HepG2 (cell line): ENCODE results near the gene RNF168. TPM values are rescaled to one million over a fixed set of nuclear protein-coding genes. Genes with fewer than 3 reads are reported as not detected.

Source experiments
- CBX2 ChIP-seq, 2 experiments: fragments of 200-600 bp in 1 of 2; sonication (generic); formaldehyde crosslinking in 1 of 2; IDR thresholded peaks; 2 replicates each; pipeline versions ENCODE4 v1.7.0 to v1.8.1; 2018 to 2022; ENCODE audit warnings: low read depth in 2 of 2, low read length in 1 of 2, mild to moderate bottlenecking in 1 of 2, missing genetic modification reagents in 1 of 2
- KDM2A ChIP-seq: sonication (generic); formaldehyde crosslinking; IDR thresholded peaks from 2 replicates; pipeline ENCODE4 v1.4.0; 2020; ENCODE audit warnings: low read depth, missing genetic modification reagents, borderline replicate concordance
- MEIS2 ChIP-seq: sonication (generic); formaldehyde crosslinking; IDR thresholded peaks from 2 replicates; pipeline ENCODE4 v1.9.0; 2021; ENCODE audit warnings: mild to moderate bottlenecking, missing genetic modification reagents
- MIXL1 ChIP-seq: IDR thresholded peaks from 2 replicates; pipeline ENCODE4 v1.6.1; 2016
- SUZ12 ChIP-seq: fragments of 150-350 bp; IDR thresholded peaks from 2 replicates; pipeline ENCODE4 v1.6.1; 2014; ENCODE audit warnings: low read depth, low read length
- ZBTB20 ChIP-seq: sonication (generic); formaldehyde crosslinking; IDR thresholded peaks from 2 replicates; pipeline ENCODE4 v1.8.1; 2023; ENCODE audit warnings: missing genetic modification reagents, low read depth, mild to moderate bottlenecking, borderline replicate concordance
- ZC3H13 ChIP-seq: sonication (generic); formaldehyde crosslinking; IDR thresholded peaks from 2 replicates; pipeline ENCODE4 v1.8.1; 2023; ENCODE audit warnings: mild to moderate bottlenecking, missing genetic modification reagents, moderate library complexity
- ZFP82 ChIP-seq: sonication (generic); formaldehyde crosslinking; IDR thresholded peaks from 2 replicates; pipeline ENCODE4 v1.5.1; 2020; ENCODE audit warnings: mild to moderate bottlenecking, missing genetic modification reagents, borderline replicate concordance
- ZNF205 ChIP-seq: IDR thresholded peaks from 2 replicates; pipeline ENCODE4 v1.6.1; 2018; ENCODE audit warnings: missing biosample characterization, missing genetic modification reagents
- ZNF432 ChIP-seq: sonication (generic); formaldehyde crosslinking; IDR thresholded peaks from 2 replicates; pipeline ENCODE4 v1.5.0; 2020; ENCODE audit warnings: missing genetic modification reagents, mild to moderate bottlenecking, borderline replicate concordance
- ZNF556 ChIP-seq: sonication (generic); formaldehyde crosslinking; IDR thresholded peaks from 2 replicates; pipeline ENCODE4 v1.4.0; 2020; ENCODE audit warnings: mild to moderate bottlenecking, missing genetic modification reagents, borderline replicate concordance
- ZNF598 ChIP-seq: sonication (generic); formaldehyde crosslinking; IDR thresholded peaks from 2 replicates; pipeline ENCODE4 v1.5.1; 2020; ENCODE audit warnings: mild to moderate bottlenecking, missing genetic modification reagents, borderline replicate concordance
- ZNF777 ChIP-seq: sonication (generic); formaldehyde crosslinking; IDR thresholded peaks from 2 replicates; pipeline ENCODE4 v1.4.0; 2020; ENCODE audit warnings: missing genetic modification reagents
- polyA plus RNA-seq, 8 experiments: library from polyadenylated mRNA; depleted of rRNA in 3 of 8; stranded (reverse) in 7 of 8; unstranded in 1 of 8; fragments of >200 nt; fragmentation: Illumina TruSeq in 4 of 8; extraction: Trizol in 4 of 8; gene quantifications; 2 replicates each; pipeline versions ENCODE4 v1.2.1 to v1.2.3, GENCODE V29; 2011 to 2016; ENCODE audit warnings: low read depth in 4 of 8, missing spikeins in 1 of 8, mixed read lengths in 1 of 8; ENCODE audit not compliant: insufficient read depth in 1 of 8
- total RNA-seq, 5 experiments: library from RNA; depleted of rRNA; stranded (reverse); fragments of >200 nt; fragmentation: Illumina TruSeq; extraction: Trizol; gene quantifications; 2 replicates each; pipeline ENCODE4 v1.2.3, GENCODE V29; 2016; ENCODE audit warnings: low read depth in 1 of 5
- TF ChIP-seq, protein P1 (sequence below), 2 experiments: sonication (generic) in 1 of 2; formaldehyde crosslinking in 1 of 2; IDR thresholded peaks; 2 replicates each; pipeline versions ENCODE4 v1.4.0 to v1.6.1; 2018 to 2020; ENCODE audit warnings: missing genetic modification reagents in 2 of 2, borderline replicate concordance in 1 of 2, low read depth in 1 of 2, mild to moderate bottlenecking in 1 of 2, missing biosample characterization in 1 of 2
- TF ChIP-seq, protein P2 (sequence below): sonication (generic); formaldehyde crosslinking; IDR thresholded peaks from 2 replicates; pipeline ENCODE4 v1.5.0; 2020; ENCODE audit warnings: mild to moderate bottlenecking, missing genetic modification reagents, borderline replicate concordance
- TF ChIP-seq, protein P3 (sequence below): sonication (generic); formaldehyde crosslinking; IDR thresholded peaks from 2 replicates; pipeline ENCODE4 v1.4.0; 2020; ENCODE audit warnings: missing genetic modification reagents
- TF ChIP-seq, protein P4 (sequence below): IDR thresholded peaks from 2 replicates; pipeline ENCODE4 v1.6.1; 2016; ENCODE audit warnings: missing genetic modification reagents, missing compliant biosample characterization

RNF168 gene
- total and polyA plus RNA-seq, 2 of the 13 experiments (the other 11 are each of a cell fraction or from before 2014, with no cell fraction given) = 3.7 to 22.9 TPM

DNA sequence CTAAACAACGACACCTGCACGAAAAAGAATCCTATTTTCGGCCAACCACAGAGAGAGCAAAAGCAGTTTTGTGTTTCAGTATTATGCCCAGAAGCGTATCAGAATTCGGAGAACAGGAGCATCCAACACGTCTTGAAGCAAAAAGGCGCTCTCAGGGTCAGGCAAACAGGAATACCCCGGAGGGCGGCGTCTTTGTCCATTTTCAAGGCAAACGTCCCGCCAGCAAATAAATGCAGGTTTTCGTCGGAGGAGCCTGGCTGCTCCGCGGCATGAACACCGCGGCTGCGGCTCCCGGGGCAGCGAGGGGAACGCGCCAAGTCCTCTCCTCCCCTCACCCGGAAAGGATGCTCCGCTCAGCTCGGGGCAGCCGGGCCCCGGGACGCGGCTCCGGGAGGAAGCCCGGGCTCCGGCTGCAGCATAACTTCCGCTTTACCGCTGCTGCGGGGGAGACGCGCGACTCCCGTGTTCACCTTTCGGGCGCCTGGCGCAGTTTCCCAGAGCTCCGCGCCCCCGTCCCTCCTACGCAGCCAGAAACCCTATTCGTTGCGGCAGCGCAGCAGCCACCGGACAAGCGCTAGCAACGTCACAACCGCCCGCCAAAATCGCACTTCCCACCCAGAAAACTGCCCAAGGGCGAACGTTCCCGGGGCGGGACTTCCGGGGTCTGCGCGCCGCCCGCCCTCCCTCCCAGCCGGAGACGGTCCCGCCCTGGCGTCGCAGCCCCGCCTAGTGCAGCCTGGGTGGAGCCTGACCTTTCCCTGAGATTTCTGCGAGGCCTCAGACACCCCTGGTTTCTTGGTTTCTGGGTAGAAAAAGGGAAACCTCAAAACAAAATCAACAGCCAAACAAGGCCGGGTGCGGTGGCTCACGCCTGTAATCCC is at the start of gene RNF168 (continued):
- TF ChIP-seq, protein P1, sequence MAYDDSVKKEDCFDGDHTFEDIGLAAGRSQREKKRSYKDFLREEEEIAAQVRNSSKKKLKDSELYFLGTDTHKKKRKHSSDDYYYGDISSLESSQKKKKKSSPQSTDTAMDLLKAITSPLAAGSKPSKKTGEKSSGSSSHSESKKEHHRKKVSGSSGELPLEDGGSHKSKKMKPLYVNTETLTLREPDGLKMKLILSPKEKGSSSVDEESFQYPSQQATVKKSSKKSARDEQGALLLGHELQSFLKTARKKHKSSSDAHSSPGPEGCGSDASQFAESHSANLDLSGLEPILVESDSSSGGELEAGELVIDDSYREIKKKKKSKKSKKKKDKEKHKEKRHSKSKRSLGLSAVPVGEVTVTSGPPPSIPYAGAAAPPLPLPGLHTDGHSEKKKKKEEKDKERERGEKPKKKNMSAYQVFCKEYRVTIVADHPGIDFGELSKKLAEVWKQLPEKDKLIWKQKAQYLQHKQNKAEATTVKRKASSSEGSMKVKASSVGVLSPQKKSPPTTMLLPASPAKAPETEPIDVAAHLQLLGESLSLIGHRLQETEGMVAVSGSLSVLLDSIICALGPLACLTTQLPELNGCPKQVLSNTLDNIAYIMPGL (CRISPR knock-in tag; IDR thresholded peaks at IDR 0.05; ENCODE audit: borderline replicate concordance in 1 of 2, low read depth in 1 of 2) = peak; percentile 80 to 89; a peak in 3 of 4 replicates
- TF ChIP-seq ZNF432 (no peak), ZNF205 (0 out of 2 replicates have a peak, but pooled peaks have one; percentile 18), ZNF556 (CRISPR knock-in tag) (0 out of 2 replicates have a peak, but pooled peaks have one; percentile 25), ZBTB20 (no peak), MEIS2 (CRISPR knock-in tag) (peak; percentile 30; the same call in 1 of the 2 replicates), ZNF598 (CRISPR knock-in tag) (0 out of 2 replicates have a peak, but pooled peaks have one; percentile 53), MIXL1 (no peak), KDM2A (CRISPR knock-in tag) (peak; percentile 66), ZC3H13 (CRISPR knock-in tag) (peak; percentile 43; the same call in 1 of the 2 replicates), ZFP82 (CRISPR knock-in tag) (0 out of 2 replicates have a peak, but pooled peaks have one; percentile 58), SUZ12 (no peak), CBX2 (IDR thresholded peaks at IDR 0.05; ENCODE audit: low read depth, low read length) (no peak), CBX2 (CRISPR knock-in tag; IDR thresholded peaks at IDR 0.05; ENCODE audit: low read depth) (no peak), ZNF777 (CRISPR knock-in tag) (no peak)
- TF ChIP-seq, protein P2, sequence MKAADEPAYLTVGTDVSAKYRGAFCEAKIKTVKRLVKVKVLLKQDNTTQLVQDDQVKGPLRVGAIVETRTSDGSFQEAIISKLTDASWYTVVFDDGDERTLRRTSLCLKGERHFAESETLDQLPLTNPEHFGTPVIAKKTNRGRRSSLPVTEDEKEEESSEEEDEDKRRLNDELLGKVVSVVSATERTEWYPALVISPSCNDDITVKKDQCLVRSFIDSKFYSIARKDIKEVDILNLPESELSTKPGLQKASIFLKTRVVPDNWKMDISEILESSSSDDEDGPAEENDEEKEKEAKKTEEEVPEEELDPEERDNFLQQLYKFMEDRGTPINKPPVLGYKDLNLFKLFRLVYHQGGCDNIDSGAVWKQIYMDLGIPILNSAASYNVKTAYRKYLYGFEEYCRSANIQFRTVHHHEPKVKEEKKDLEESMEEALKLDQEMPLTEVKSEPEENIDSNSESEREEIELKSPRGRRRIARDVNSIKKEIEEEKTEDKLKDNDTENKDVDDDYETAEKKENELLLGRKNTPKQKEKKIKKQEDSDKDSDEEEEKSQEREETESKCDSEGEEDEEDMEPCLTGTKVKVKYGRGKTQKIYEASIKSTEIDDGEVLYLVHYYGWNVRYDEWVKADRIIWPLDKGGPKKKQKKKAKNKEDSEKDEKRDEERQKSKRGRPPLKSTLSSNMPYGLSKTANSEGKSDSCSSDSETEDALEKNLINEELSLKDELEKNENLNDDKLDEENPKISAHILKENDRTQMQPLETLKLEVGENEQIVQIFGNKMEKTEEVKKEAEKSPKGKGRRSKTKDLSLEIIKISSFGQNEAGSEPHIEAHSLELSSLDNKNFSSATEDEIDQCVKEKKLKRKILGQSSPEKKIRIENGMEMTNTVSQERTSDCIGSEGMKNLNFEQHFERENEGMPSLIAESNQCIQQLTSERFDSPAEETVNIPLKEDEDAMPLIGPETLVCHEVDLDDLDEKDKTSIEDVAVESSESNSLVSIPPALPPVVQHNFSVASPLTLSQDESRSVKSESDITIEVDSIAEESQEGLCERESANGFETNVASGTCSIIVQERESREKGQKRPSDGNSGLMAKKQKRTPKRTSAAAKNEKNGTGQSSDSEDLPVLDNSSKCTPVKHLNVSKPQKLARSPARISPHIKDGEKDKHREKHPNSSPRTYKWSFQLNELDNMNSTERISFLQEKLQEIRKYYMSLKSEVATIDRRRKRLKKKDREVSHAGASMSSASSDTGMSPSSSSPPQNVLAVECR (CRISPR knock-in tag) = peak; percentile 86
- TF ChIP-seq, protein P3, sequence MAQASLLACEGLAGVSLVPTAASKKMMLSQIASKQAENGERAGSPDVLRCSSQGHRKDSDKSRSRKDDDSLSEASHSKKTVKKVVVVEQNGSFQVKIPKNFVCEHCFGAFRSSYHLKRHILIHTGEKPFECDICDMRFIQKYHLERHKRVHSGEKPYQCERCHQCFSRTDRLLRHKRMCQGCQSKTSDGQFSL (CRISPR knock-in tag) = no peak
- TF ChIP-seq, protein P4, sequence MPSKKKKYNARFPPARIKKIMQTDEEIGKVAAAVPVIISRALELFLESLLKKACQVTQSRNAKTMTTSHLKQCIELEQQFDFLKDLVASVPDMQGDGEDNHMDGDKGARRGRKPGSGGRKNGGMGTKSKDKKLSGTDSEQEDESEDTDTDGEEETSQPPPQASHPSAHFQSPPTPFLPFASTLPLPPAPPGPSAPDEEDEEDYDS = peak; percentile 79
